Measurements from ENCODE around the gene POLR3C. TPM values are rescaled to one million over a fixed set of nuclear protein-coding genes. Genes with fewer than 3 reads are reported as not detected.
A peak's percentile ranks its signal among the peaks of the same experiment; 100 is the strongest.

POLR3C gene
- total RNA-seq, 1 experiment from 2014 or later = 29.3 TPM

GRCh38 chr1:145891143-145891542 is 67.1 kb downstream of the POLR3C start:
- H3K4me3 Mint-ChIP-seq (ENCODE audit: low read depth, unreplicated experiment) = no peak overlapping the region

GRCh38 chr1:145891587-145892485 is 67.8 kb downstream of the POLR3C start:
- peak overlapping the region; percentile 31 for H3K4me3 Mint-ChIP-seq (ENCODE audit: low read depth, unreplicated experiment)
- peak; percentile 98 for DNase-seq
- H3K27me3 Mint-ChIP-seq (ENCODE audit: unreplicated experiment) = no peaks in the 10 kb centered on the region
- CTCF ChIA-PET = interaction anchor here (1.0 to 3.4 kb wide), 23 partner anchors 10 to 145 kb away, joined by 3 to 77 read pairs (median 6); partner anchors contain the start of genes ANKRD34A, ITGA10, LIX1L and NUDT17
- H3K4me1 Mint-ChIP-seq (ENCODE audit: low read depth, unreplicated experiment) = peaks cover 66% of the 10 kb centered on the region
- TF ChIP-seq CTCF (IDR thresholded peaks at IDR 0.05; ENCODE audit: unreplicated experiment) = peak; percentile 96
- BruUV-seq (replicated peaks) = no TSS peak
- H3K36me3 Mint-ChIP-seq (ENCODE audit: insufficient read depth, unreplicated experiment) = peaks cover 9% of the 10 kb centered on the region
- H3K27ac Mint-ChIP-seq (ENCODE audit: unreplicated experiment) = peak overlapping the region; percentile 71
- H3K9me3 Mint-ChIP-seq (ENCODE audit: low read depth, unreplicated experiment) = no peaks in the 10 kb centered on the region
- intact Hi-C loops (cut with micrococcal nuclease; ENCODE audit: unreplicated experiment) = loop anchor here (1.0 to 5.0 kb wide), 5 partner anchors 11 to 115 kb away; partner anchors contain the start of genes ITGA10 and RBM8A

More at GRCh38 chr1:145891143-145891542, 67.1 kb downstream of the POLR3C start:
- TF ChIP-seq CTCF (IDR thresholded peaks at IDR 0.05; ENCODE audit: unreplicated experiment) = no peak
- Mint-ChIP-seq H3K27ac (ENCODE audit: unreplicated experiment) (peak overlapping the region; percentile 71), H3K27me3 (ENCODE audit: unreplicated experiment) (no peaks in the 10 kb centered on the region), H3K36me3 (ENCODE audit: insufficient read depth, unreplicated experiment) (peaks cover 10% of the 10 kb centered on the region), H3K4me1 (ENCODE audit: low read depth, unreplicated experiment) (peaks cover 66% of the 10 kb centered on the region), H3K9me3 (ENCODE audit: low read depth, unreplicated experiment) (no peaks in the 10 kb centered on the region)
- peak; percentile 79 for DNase-seq
- no TSS peak for BruUV-seq (replicated peaks)
- CTCF ChIA-PET = interaction anchor here (1.0 to 3.4 kb wide), 18 partner anchors 11 to 146 kb away, joined by 3 to 77 read pairs (median 10); partner anchors contain the start of genes ANKRD34A, ITGA10, LIX1L and NUDT17
- intact Hi-C loops (cut with micrococcal nuclease; ENCODE audit: unreplicated experiment) = loop anchor here (1.0 to 5.0 kb wide), 3 partner anchors 36 to 116 kb away; partner anchors contain the start of gene RBM8A

GRCh38 chr1:145892486-145893087 is 68.6 kb downstream of the POLR3C start:
- BruUV-seq (replicated peaks) = no TSS peak
- Mint-ChIP-seq H3K4me1 (ENCODE audit: low read depth, unreplicated experiment) (peaks cover 61% of the 10 kb centered on the region), H3K4me3 (ENCODE audit: low read depth, unreplicated experiment) (peak overlapping the region; percentile 31), H3K9me3 (ENCODE audit: low read depth, unreplicated experiment) (no peaks in the 10 kb centered on the region), H3K27ac (ENCODE audit: unreplicated experiment) (peak overlapping the region; percentile 71), H3K36me3 (ENCODE audit: insufficient read depth, unreplicated experiment) (peaks cover 8% of the 10 kb centered on the region), H3K27me3 (ENCODE audit: unreplicated experiment) (no peaks in the 10 kb centered on the region)
- CTCF ChIA-PET = interaction anchor here (1.0 to 3.4 kb wide), 22 partner anchors 9 to 144 kb away, joined by 3 to 77 read pairs (median 6); partner anchors contain the start of genes ANKRD34A, ITGA10, LIX1L and NUDT17
- DNase-seq = no peak
- TF ChIP-seq CTCF (IDR thresholded peaks at IDR 0.05; ENCODE audit: unreplicated experiment) = no peak
- intact Hi-C loops (cut with micrococcal nuclease; ENCODE audit: unreplicated experiment) = loop anchor here (1.0 to 5.0 kb wide), 3 partner anchors 11 to 35 kb away; partner anchors contain the start of genes ITGA10 and RBM8A
